GM18505 (cell line): ENCODE measurements around the gene MEGF6.

ENCODE experiments used
- ATAC-seq: cut with Tn5 transposase; IDR thresholded peaks from one replicate; pipeline ENCODE4 v1.9.1; 2021; ENCODE audit not compliant: unreplicated experiment
- POLR2A ChIP-seq: IDR thresholded peaks from 4 replicates; pipeline ENCODE4 v1.6.1; 2011; ENCODE audit warnings: borderline replicate concordance; ENCODE audit not compliant: insufficient read depth, insufficient read length; ENCODE audit errors: extremely low read depth

Gene MEGF6

GRCh38 chr1:3566003-3566885, 45.1 kb downstream of the MEGF6 start:
- no peak for TF ChIP-seq POLR2A
- ATAC-seq, result no peak

GRCh38 chr1:3564921-3565831, 46.1 kb downstream of the MEGF6 start:
- no peak for ATAC-seq
- no peak for TF ChIP-seq POLR2A

GRCh38 chr1:3563610-3564009, 47.7 kb downstream of the MEGF6 start:
- no peak for TF ChIP-seq POLR2A
- ATAC-seq, result no peak

- no peak for ATAC-seq
- TF ChIP-seq POLR2A, result no peak
Observed at GRCh38 chr1:3563125-3563524, 48.2 kb downstream of the MEGF6 start.

- no peak for ATAC-seq
- TF ChIP-seq POLR2A, result no peak
Observed at GRCh38 chr1:3562712-3563111, 48.6 kb downstream of the MEGF6 start.

GRCh38 chr1:3561702-3562101, 49.6 kb downstream of the MEGF6 start:
- TF ChIP-seq POLR2A, result no peak
- ATAC-seq, result no peak

GRCh38 chr1:3560981-3561380, 50.3 kb downstream of the MEGF6 start:
- ATAC-seq, result no peak
- no peak for TF ChIP-seq POLR2A

GRCh38 chr1:3560251-3560871, 50.9 kb downstream of the MEGF6 start:
- ATAC-seq, result no peak
- no peak for TF ChIP-seq POLR2A

GRCh38 chr1:3558036-3558726, 53.1 kb downstream of the MEGF6 start:
- no peak for TF ChIP-seq POLR2A
- no peak for ATAC-seq

- no peak for ATAC-seq
- no peak for TF ChIP-seq POLR2A
Observed at GRCh38 chr1:3557366-3557765, 53.9 kb downstream of the MEGF6 start.

- no peak for TF ChIP-seq POLR2A
- no peak for ATAC-seq
Observed at GRCh38 chr1:3556336-3556735, 55.0 kb downstream of the MEGF6 start.

- TF ChIP-seq POLR2A, result no peak
- ATAC-seq, result no peak
Observed at GRCh38 chr1:3555131-3555920, 56.0 kb downstream of the MEGF6 start.

- ATAC-seq, result no peak
- TF ChIP-seq POLR2A, result no peak
Observed at GRCh38 chr1:3553940-3554223, 57.4 kb downstream of the MEGF6 start.
